H1 (cell line): ENCODE data around the gene NIPAL4. TPM values are rescaled to one million over a fixed set of nuclear protein-coding genes. Genes with fewer than 3 reads are reported as not detected.

Experiments
- CHD2 ChIP-seq: IDR thresholded peaks from 2 replicates; pipeline ENCODE4 v1.6.1; 2012; ENCODE audit warnings: low read length, improper control_type of control experiment
- EGR1 ChIP-seq: IDR thresholded peaks from 2 replicates; pipeline ENCODE4 v1.6.1; 2011; ENCODE audit warnings: low read depth, low read length, borderline replicate concordance
- HDAC6 ChIP-seq: IDR thresholded peaks from one replicate; pipeline ENCODE4 v1.7.1; 2012; ENCODE audit warnings: low read depth, mild to moderate bottlenecking, inconsistent platforms, low read length, moderate library complexity
- MAFK ChIP-seq: IDR thresholded peaks from 2 replicates; pipeline ENCODE4 v1.6.1; 2012; ENCODE audit warnings: low read depth, mild to moderate bottlenecking, improper control_type of control experiment, low read length
- POLR2A ChIP-seq, 2 experiments: IDR thresholded peaks; 1 replicate in 1 of 2; 2 replicates in 1 of 2; pipeline ENCODE4 v1.6.1; 2011; ENCODE audit warnings: low read depth in 2 of 2, low read length in 2 of 2, mild to moderate bottlenecking in 2 of 2; ENCODE audit errors: control extremely low read depth in 1 of 2
- RAD21 ChIP-seq, 2 experiments: IDR thresholded peaks in 1 of 2; conservative IDR thresholded peaks in 1 of 2; 2 replicates each; pipeline ENCODE4 v1.6.1; 2011; ENCODE audit warnings: low read depth in 2 of 2, low read length in 2 of 2, improper control_type of control experiment in 1 of 2, inconsistent platforms in 1 of 2, mild to moderate bottlenecking in 1 of 2, moderate library complexity in 1 of 2
- SUZ12 ChIP-seq: fragments of 200-600 bp; sonication (generic); IDR thresholded peaks from 2 replicates; pipeline ENCODE4 v1.6.1; 2012; ENCODE audit warnings: mild to moderate bottlenecking, inconsistent platforms, low read length, moderate library complexity, mixed read lengths
- polyA plus RNA-seq, 7 experiments: library from polyadenylated mRNA; depleted of rRNA in 3 of 7; stranded (reverse) in 5 of 7; unstranded in 2 of 7; fragments of >200 nt in 5 of 7; fragments of 200-250 nt in 2 of 7; gene quantifications; 1 replicate in 5 of 7; 2 replicates in 1 of 7; 4 replicates in 1 of 7; pipeline versions ENCODE4 v1.2.1 to v1.2.3, GENCODE V29; 2011 to 2013; ENCODE audit warnings: missing spikeins in 2 of 7, mixed read lengths in 2 of 7
- total RNA-seq: library from RNA; stranded (reverse); fragmentation: NEBNext Ultra II Directional; extraction: Animal tissue kit (Norgen Biotek cat#: 25700); gene quantifications from 2 replicates; pipeline ENCODE4 v1.2.1, GENCODE V29; 2021
- TF ChIP-seq, protein P1 (sequence below): fragments of 300-600 bp; sonication (generic); IDR thresholded peaks from 2 replicates; pipeline ENCODE4 v1.7.1; 2012; ENCODE audit warnings: low read length, moderate library complexity, mild to moderate bottlenecking, inconsistent platforms; ENCODE audit not compliant: insufficient replicate concordance
- TF ChIP-seq, protein P2 (sequence below), 3 experiments: IDR thresholded peaks; 1 replicate in 2 of 3; 2 replicates in 1 of 3; pipeline versions ENCODE4 v1.5.1 to v1.6.1; 2011; ENCODE audit warnings: low read length in 3 of 3, mild to moderate bottlenecking in 3 of 3, inconsistent platforms in 2 of 3, low read depth in 1 of 3, moderate library complexity in 1 of 3; ENCODE audit not compliant: insufficient read depth in 1 of 3; ENCODE audit errors: control extremely low read depth in 1 of 3

NIPAL4 gene
- total and polyA plus RNA-seq, 2 of the 8 experiments (the other 6 are each of a cell fraction or from before 2014, with no cell fraction given) = 0.09 to 0.20 TPM

DNA sequence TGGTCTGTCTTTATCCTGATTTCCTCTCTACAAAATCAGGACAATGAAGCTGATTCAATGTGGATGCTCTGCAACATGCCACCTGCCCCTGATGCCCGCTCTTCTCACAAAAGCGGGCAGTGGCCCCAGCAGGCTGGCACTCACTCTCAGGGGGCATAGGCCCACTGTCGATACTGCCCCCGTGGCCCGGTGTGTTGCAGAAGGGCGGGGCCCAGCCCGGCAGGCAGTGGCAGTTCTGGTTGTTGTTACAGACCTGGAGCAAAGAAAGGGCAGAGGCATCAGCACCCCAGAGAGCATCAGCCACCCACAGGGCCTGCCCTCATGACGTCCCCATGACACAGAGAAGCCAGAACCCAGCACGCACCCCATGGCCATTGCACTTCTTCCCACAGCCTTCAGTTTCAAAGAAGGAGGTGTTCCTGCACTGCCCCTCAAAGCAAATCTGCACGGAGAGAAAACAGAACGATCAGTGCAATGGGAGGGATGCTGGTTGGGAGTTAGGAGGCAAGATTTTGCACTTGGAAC lies 31.5 kb downstream of the NIPAL4 start (continued):
- TF ChIP-seq, protein P1, sequence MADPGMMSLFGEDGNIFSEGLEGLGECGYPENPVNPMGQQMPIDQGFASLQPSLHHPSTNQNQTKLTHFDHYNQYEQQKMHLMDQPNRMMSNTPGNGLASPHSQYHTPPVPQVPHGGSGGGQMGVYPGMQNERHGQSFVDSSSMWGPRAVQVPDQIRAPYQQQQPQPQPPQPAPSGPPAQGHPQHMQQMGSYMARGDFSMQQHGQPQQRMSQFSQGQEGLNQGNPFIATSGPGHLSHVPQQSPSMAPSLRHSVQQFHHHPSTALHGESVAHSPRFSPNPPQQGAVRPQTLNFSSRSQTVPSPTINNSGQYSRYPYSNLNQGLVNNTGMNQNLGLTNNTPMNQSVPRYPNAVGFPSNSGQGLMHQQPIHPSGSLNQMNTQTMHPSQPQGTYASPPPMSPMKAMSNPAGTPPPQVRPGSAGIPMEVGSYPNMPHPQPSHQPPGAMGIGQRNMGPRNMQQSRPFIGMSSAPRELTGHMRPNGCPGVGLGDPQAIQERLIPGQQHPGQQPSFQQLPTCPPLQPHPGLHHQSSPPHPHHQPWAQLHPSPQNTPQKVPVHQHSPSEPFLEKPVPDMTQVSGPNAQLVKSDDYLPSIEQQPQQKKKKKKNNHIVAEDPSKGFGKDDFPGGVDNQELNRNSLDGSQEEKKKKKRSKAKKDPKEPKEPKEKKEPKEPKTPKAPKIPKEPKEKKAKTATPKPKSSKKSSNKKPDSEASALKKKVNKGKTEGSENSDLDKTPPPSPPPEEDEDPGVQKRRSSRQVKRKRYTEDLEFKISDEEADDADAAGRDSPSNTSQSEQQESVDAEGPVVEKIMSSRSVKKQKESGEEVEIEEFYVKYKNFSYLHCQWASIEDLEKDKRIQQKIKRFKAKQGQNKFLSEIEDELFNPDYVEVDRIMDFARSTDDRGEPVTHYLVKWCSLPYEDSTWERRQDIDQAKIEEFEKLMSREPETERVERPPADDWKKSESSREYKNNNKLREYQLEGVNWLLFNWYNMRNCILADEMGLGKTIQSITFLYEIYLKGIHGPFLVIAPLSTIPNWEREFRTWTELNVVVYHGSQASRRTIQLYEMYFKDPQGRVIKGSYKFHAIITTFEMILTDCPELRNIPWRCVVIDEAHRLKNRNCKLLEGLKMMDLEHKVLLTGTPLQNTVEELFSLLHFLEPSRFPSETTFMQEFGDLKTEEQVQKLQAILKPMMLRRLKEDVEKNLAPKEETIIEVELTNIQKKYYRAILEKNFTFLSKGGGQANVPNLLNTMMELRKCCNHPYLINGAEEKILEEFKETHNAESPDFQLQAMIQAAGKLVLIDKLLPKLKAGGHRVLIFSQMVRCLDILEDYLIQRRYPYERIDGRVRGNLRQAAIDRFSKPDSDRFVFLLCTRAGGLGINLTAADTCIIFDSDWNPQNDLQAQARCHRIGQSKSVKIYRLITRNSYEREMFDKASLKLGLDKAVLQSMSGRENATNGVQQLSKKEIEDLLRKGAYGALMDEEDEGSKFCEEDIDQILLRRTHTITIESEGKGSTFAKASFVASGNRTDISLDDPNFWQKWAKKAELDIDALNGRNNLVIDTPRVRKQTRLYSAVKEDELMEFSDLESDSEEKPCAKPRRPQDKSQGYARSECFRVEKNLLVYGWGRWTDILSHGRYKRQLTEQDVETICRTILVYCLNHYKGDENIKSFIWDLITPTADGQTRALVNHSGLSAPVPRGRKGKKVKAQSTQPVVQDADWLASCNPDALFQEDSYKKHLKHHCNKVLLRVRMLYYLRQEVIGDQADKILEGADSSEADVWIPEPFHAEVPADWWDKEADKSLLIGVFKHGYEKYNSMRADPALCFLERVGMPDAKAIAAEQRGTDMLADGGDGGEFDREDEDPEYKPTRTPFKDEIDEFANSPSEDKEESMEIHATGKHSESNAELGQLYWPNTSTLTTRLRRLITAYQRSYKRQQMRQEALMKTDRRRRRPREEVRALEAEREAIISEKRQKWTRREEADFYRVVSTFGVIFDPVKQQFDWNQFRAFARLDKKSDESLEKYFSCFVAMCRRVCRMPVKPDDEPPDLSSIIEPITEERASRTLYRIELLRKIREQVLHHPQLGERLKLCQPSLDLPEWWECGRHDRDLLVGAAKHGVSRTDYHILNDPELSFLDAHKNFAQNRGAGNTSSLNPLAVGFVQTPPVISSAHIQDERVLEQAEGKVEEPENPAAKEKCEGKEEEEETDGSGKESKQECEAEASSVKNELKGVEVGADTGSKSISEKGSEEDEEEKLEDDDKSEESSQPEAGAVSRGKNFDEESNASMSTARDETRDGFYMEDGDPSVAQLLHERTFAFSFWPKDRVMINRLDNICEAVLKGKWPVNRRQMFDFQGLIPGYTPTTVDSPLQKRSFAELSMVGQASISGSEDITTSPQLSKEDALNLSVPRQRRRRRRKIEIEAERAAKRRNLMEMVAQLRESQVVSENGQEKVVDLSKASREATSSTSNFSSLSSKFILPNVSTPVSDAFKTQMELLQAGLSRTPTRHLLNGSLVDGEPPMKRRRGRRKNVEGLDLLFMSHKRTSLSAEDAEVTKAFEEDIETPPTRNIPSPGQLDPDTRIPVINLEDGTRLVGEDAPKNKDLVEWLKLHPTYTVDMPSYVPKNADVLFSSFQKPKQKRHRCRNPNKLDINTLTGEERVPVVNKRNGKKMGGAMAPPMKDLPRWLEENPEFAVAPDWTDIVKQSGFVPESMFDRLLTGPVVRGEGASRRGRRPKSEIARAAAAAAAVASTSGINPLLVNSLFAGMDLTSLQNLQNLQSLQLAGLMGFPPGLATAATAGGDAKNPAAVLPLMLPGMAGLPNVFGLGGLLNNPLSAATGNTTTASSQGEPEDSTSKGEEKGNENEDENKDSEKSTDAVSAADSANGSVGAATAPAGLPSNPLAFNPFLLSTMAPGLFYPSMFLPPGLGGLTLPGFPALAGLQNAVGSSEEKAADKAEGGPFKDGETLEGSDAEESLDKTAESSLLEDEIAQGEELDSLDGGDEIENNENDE = no peak
- no peak for TF ChIP-seq RAD21 (IDR thresholded peaks at IDR 0.05 in 1 of 2, conservative IDR thresholded peaks at IDR 0.05 in 1 of 2; ENCODE audit: low read depth in 2 of 2, low read length in 2 of 2)
- TF ChIP-seq EGR1 = no peak
- no peak for TF ChIP-seq CHD2
- TF ChIP-seq SUZ12 = no peak
- no peak for TF ChIP-seq HDAC6
- no peak for TF ChIP-seq POLR2A (IDR thresholded peaks at IDR 0.05; ENCODE audit: control extremely low read depth in 1 of 2, low read depth in 2 of 2, low read length in 2 of 2)
- TF ChIP-seq MAFK = no peak
- TF ChIP-seq, protein P2, sequence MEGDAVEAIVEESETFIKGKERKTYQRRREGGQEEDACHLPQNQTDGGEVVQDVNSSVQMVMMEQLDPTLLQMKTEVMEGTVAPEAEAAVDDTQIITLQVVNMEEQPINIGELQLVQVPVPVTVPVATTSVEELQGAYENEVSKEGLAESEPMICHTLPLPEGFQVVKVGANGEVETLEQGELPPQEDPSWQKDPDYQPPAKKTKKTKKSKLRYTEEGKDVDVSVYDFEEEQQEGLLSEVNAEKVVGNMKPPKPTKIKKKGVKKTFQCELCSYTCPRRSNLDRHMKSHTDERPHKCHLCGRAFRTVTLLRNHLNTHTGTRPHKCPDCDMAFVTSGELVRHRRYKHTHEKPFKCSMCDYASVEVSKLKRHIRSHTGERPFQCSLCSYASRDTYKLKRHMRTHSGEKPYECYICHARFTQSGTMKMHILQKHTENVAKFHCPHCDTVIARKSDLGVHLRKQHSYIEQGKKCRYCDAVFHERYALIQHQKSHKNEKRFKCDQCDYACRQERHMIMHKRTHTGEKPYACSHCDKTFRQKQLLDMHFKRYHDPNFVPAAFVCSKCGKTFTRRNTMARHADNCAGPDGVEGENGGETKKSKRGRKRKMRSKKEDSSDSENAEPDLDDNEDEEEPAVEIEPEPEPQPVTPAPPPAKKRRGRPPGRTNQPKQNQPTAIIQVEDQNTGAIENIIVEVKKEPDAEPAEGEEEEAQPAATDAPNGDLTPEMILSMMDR (IDR thresholded peaks at IDR 0.05; ENCODE audit: control extremely low read depth in 1 of 3, insufficient read depth in 1 of 3, low read depth in 1 of 3, low read length in 3 of 3) = no peak
